ENCODE results near the gene TBC1D16. TPM values are rescaled to one million over a fixed set of nuclear protein-coding genes. Genes with fewer than 3 reads are reported as not detected.
A peak's percentile ranks its signal among the peaks of the same experiment; 100 is the strongest.

TBC1D16 gene
- total and polyA plus RNA-seq, 5 donors: 9.9 to 27.8 (median 21.0) TPM

DNA sequence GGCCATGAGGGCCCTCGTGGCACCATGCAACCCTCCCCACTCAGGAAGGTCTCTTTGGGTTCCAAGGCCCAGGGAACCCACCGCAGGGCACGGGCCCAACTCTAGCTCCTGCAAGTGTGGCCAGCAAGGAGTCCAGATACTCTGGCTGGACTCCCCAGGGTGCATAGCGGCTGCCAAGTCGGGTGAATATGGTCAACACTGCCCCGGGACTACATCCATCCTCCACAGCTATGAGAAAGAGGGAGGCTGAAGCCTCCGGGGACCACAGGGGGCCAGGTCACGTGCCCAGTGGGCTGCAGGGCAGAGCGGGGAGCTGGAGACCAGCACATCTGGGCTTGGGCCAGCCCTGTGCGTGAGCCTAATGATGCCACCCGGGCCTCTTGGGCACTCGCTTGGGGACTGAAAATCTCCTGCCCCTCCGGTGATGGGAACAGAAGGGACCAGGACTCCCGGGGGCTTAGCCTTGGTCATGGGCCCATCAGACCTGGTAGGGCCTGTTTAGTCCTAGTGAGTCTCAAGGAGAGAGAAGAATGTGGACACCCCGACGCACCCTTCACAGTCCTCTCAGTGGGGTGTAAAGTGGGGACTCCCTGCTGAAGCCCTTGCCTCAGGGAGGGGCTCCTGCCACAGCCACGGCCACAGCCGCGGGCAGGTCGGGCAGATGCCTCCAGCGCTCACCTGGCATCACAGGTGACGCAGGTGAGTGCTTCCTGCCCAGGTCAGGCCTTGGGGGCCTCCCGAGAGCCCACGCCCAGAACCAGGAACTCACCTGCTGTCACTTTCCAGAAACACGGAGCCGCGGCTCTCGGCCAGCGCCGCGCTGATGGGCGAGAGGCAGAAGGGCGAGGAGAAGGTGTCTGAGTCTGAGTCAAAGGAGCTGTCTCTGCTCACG, 26.0 kb downstream of the TBC1D16 start:
- Histone ChIP-seq H3K4me1 (ENCODE audit: control insufficient read depth, insufficient read depth, low read length) (no peaks in the 10 kb centered on the region), H3K9me3 (ENCODE audit: control insufficient read depth, low read length) (no peaks in the 10 kb centered on the region), H3K4me3 (ENCODE audit: low read length) (no peak overlapping the region), H3K27ac (ENCODE audit: low read length) (no peak overlapping the region), H3K27me3 (ENCODE audit: control insufficient read depth, insufficient read depth) (no peaks in the 10 kb centered on the region)
- 92% methylated on average over 34 of the region's 34 CpGs for WGBS
- intact Hi-C loops (cut with DNase I): loop anchor here in 1 of 4 donors (5.0 kb wide), 1 partner anchor 73 kb away; no protein-coding TSS in a partner anchor
- DNase-seq (peak in 1 of 3 donors; percentile 57), ATAC-seq (no peak)

DNA sequence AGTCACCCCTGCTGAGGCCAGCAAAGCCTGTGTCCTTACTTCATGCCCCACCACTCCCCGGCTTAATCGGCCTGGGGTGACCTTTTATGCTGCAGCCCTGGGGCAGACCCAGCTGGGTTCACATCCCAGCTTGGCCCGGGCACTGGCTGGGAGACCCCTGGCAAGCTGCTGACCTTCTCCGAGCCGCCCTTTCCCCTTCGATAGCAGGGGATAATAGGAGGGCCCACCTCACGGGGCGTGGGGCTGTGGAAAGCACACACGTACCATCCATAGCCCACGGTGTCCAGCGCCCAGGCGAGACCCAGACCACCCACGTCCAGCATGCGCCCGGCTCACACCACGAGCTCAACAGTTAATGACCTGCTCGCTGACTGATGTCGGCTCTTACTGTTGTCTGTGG, 26.8 kb downstream of the TBC1D16 start:
- Histone ChIP-seq H3K9me3 (ENCODE audit: control insufficient read depth, low read length) (no peaks in the 10 kb centered on the region), H3K27ac (ENCODE audit: low read length) (no peak overlapping the region), H3K27me3 (ENCODE audit: control insufficient read depth, insufficient read depth) (no peaks in the 10 kb centered on the region), H3K4me3 (ENCODE audit: low read length) (no peak overlapping the region), H3K4me1 (ENCODE audit: control insufficient read depth, insufficient read depth, low read length) (no peaks in the 10 kb centered on the region)
- 86% methylated on average over 18 of the region's 18 CpGs for WGBS
- intact Hi-C loops (cut with DNase I): loop anchor here in 1 of 4 donors (5.0 kb wide), 1 partner anchor 73 kb away; no protein-coding TSS in a partner anchor
- ATAC-seq (peak; percentile 4 to 7), DNase-seq (peak in 1 of 3 donors; percentile 52)

DNA sequence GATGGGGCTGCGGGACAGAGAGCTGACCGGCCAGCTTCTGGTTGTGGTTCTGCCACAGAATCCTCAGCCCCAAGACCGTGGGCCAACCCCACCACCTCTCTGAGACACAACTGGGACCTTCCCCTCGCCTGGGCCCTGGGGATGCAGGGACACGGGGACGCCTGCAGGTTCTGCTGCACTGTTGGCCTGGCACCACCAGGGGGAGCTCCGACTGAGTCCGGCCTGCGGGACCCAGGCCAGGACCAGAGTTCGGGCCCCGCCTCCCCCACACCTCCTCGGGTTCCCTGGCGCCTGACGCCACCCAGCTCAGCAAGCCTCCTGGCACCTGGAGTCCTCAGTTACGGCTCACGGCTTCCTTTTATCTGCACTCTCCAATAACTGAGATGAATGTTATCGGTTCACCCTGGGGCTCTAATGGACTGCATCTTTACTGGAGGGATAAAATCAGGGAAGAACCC, 27.3 kb downstream of the TBC1D16 start:
- intact Hi-C loops (cut with DNase I): loop anchor here in 1 of 4 donors (5.0 kb wide), 1 partner anchor 74 kb away; no protein-coding TSS in a partner anchor
- Histone ChIP-seq H3K4me3 (ENCODE audit: low read length) (no peak overlapping the region), H3K27ac (ENCODE audit: low read length) (no peak overlapping the region), H3K27me3 (ENCODE audit: control insufficient read depth, insufficient read depth) (no peaks in the 10 kb centered on the region), H3K9me3 (ENCODE audit: control insufficient read depth, low read length) (no peaks in the 10 kb centered on the region), H3K4me1 (ENCODE audit: control insufficient read depth, insufficient read depth, low read length) (no peaks in the 10 kb centered on the region)
- WGBS: 18% methylated on average over 17 of the region's 17 CpGs
- ATAC-seq: peak; percentile 76 to 78
- DNase-seq: peak; percentile 83 to 92 (median 92)

DNA sequence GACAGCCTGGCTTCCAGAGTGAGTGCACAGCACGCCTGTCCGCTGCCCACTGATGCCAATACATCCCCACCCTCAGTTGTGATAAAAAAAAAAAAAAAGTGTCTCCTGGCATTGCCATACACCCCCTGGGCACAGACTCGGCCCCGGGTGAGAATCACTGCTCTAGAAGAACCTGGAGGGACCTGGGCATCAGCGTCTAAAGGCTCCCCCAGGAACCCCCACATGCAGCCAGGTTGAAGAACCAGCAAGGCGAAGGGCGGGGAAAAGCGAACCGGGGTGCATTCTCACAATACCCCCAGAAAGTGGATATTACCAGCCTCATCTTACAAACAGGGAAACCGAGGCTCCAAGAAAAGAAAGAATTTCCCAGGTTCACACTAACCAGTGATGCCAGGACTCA, 27.7 kb downstream of the TBC1D16 start:
- Histone ChIP-seq H3K27ac (ENCODE audit: low read length) (no peak overlapping the region), H3K27me3 (ENCODE audit: control insufficient read depth, insufficient read depth) (no peaks in the 10 kb centered on the region), H3K9me3 (ENCODE audit: control insufficient read depth, low read length) (no peaks in the 10 kb centered on the region), H3K4me3 (ENCODE audit: low read length) (no peak overlapping the region), H3K4me1 (ENCODE audit: control insufficient read depth, insufficient read depth, low read length) (no peaks in the 10 kb centered on the region)
- ATAC-seq (no peak), DNase-seq (no peak)
- intact Hi-C loops (cut with DNase I): loop anchor here in 1 of 4 donors (5.0 kb wide), 1 partner anchor 74 kb away; no protein-coding TSS in a partner anchor
- 84% methylated on average over 10 of the region's 10 CpGs for WGBS

DNA sequence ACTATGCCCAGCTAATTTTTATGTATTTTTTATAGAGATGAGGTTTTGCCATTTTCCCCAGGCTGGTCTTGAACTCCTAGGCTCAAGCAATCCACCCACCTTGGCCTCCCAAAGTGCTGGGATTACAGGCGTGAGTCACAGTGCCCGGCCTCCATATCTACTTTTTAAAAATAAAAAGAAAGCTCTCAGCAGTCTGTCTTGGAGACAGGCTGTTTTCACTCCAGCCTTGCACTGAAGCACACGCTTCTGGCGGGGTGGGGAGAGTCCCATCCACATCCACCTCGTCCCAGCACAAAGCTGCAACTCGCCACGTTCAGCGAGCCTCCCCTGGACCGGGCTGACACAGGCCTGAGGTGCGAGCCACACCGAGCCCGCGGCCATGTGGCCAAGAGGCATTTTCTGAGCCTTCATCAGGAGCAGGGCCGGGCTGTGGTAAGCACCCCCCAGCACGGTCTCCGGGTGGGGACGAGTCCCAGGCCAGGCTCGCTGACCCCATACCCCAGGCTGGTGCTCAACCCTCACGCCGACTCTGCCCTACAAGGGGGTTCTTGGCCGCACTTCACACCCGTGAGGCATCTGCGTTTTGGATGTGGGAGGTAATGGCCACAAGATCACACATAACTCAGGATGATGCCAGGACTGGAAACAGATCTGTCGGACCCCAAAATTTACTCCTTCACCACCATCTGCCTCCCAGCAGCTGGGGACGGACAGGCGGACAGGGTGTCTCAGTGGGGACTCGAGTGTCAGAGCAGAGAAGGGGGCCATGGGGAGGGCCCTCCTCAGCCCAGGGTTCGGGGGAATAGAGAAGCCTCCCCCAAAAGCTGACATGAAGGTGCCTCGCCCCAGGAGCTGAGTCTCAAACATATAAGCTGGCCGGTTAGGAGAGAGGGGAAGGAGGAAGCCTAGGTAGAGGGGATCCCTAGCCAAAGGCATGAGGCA, 28.6 kb downstream of the TBC1D16 start:
- H3K4me1 ChIP-seq (ENCODE audit: control insufficient read depth, insufficient read depth, low read length): no peaks in the 10 kb centered on the region
- DNase-seq (peak in 1 of 3 donors; percentile 54), ATAC-seq (no peak)
- H3K27me3 ChIP-seq (ENCODE audit: control insufficient read depth, insufficient read depth): no peaks in the 10 kb centered on the region
- no peak overlapping the region for H3K27ac ChIP-seq (ENCODE audit: low read length)
- no peak overlapping the region for H3K4me3 ChIP-seq (ENCODE audit: low read length)
- H3K9me3 ChIP-seq (ENCODE audit: control insufficient read depth, low read length): no peaks in the 10 kb centered on the region
- intact Hi-C loops (cut with DNase I): loop anchor here in 1 of 4 donors (5.0 kb wide), 1 partner anchor 75 kb away; no protein-coding TSS in a partner anchor
- WGBS: 91% methylated on average over 30 of the region's 30 CpGs

DNA sequence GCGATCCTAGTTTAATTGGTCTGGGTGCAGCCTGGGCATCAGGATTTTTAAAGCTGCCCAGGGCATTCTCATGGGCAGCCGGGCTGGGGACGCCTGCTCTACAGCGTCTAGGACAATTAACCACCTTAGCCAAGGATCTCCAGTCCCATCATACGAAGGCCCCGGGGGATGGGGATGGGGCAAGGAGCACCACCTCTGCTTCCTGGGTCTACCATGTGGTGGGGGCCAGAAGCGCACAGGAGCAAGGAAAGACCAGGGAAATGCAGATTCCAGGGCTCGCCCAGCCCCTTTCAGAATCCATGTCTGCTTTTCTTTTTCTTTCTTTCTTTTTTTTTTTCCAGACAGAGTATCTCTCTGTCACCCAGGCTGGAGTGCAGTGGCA, 29.3 kb downstream of the TBC1D16 start:
- ATAC-seq: no peak
- WGBS: 64% methylated on average over 8 of the region's 8 CpGs
- no peak overlapping the region for H3K27ac ChIP-seq (ENCODE audit: low read length)
- intact Hi-C loops (cut with DNase I): loop anchor here in 1 of 4 donors (5.0 kb wide), 1 partner anchor 76 kb away; no protein-coding TSS in a partner anchor
- no peaks in the 10 kb centered on the region for H3K9me3 ChIP-seq (ENCODE audit: control insufficient read depth, low read length)
- peak in 1 of 3 donors; percentile 28 for DNase-seq
- H3K4me3 ChIP-seq (ENCODE audit: low read length): no peak overlapping the region
- no peaks in the 10 kb centered on the region for H3K27me3 ChIP-seq (ENCODE audit: control insufficient read depth, insufficient read depth)
- no peaks in the 10 kb centered on the region for H3K4me1 ChIP-seq (ENCODE audit: control insufficient read depth, insufficient read depth, low read length)

DNA sequence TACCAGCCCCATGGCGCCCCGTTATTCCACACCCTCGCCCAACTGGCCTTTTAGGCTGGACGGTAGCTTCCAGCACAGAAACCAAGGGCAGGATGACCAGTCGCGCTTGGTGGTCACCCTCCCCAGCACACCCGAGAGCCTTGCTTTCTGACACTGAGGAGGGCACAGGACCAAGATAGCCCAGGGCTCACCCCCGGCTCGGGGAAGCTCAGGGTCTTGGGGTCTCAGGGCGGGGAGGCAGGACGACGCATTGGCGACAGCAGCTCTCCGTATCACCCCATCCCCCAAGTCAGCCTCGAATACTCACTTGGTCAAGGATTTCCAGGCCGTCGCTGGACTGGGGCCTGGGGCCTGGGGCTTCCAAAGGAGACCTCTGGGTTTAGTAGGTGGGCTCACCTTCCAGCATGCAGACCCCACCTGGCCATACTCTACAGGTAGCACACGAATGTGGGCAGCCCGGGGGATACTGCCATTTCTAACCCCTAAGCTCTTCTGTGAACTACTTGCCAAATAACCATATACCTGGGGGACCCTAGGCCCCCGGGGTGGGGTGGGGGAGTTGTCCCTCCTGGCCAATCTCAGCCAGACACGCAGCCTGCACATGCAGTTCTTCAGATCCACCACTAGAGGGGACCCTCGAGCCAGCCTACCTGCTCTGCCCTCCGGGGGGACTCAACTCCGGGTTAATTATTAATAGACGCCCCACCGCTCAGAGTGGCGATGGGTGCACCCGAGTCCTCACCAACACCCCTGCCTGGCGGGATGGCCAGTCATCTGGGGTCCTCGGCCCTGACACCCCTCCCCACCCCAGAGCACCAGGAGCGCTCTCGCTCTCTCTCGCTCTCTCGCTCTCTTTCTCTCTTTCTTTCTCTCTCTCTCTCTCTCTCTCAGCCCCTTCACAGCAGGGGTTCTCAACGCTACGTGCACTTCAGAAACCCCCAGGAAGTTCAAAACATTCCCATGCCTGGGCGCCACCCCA, 30.0 kb downstream of the TBC1D16 start:
- DNase-seq: peak in 1 of 3 donors; percentile 73
- WGBS: 50% methylated on average over 37 of the region's 37 CpGs
- Histone ChIP-seq H3K27me3 (ENCODE audit: control insufficient read depth, insufficient read depth) (no peaks in the 10 kb centered on the region), H3K4me3 (ENCODE audit: low read length) (no peak overlapping the region), H3K27ac (ENCODE audit: low read length) (no peak overlapping the region), H3K9me3 (ENCODE audit: control insufficient read depth, low read length) (no peaks in the 10 kb centered on the region), H3K4me1 (ENCODE audit: control insufficient read depth, insufficient read depth, low read length) (no peaks in the 10 kb centered on the region)
- intact Hi-C loops (cut with DNase I): loop anchor here in 1 of 4 donors (5.0 kb wide), 1 partner anchor 77 kb away; no protein-coding TSS in a partner anchor
- peak; percentile 5 to 45 for ATAC-seq

DNA sequence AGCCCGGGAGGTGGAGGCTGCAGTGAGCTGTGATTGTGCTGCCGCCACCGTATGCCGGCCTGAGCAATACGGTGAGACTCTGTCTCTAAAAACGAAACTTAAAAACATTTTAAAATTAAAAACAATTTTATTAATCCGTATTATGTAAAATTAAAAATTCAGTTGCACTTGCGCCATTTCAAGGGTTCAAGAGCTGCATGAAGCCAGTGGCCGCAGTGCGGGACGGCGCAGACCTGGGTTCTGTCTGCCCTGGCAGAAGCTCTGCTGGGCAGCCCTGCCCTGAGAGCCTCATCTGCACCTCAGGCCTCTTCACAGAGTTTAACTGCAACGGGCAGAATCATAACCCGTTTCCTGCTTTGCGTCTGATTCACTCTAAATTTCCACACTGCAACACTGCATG, 31.7 kb downstream of the TBC1D16 start:
- peak in 1 of 3 donors; percentile 42 for DNase-seq
- 93% methylated on average over 15 of the region's 15 CpGs for WGBS
- no peak for ATAC-seq
- Histone ChIP-seq H3K27me3 (ENCODE audit: control insufficient read depth, insufficient read depth) (no peaks in the 10 kb centered on the region), H3K27ac (ENCODE audit: low read length) (no peak overlapping the region), H3K4me3 (ENCODE audit: low read length) (no peak overlapping the region), H3K9me3 (ENCODE audit: control insufficient read depth, low read length) (no peaks in the 10 kb centered on the region), H3K4me1 (ENCODE audit: control insufficient read depth, insufficient read depth, low read length) (no peaks in the 10 kb centered on the region)
- intact Hi-C loops (cut with DNase I): no loop called here

DNA sequence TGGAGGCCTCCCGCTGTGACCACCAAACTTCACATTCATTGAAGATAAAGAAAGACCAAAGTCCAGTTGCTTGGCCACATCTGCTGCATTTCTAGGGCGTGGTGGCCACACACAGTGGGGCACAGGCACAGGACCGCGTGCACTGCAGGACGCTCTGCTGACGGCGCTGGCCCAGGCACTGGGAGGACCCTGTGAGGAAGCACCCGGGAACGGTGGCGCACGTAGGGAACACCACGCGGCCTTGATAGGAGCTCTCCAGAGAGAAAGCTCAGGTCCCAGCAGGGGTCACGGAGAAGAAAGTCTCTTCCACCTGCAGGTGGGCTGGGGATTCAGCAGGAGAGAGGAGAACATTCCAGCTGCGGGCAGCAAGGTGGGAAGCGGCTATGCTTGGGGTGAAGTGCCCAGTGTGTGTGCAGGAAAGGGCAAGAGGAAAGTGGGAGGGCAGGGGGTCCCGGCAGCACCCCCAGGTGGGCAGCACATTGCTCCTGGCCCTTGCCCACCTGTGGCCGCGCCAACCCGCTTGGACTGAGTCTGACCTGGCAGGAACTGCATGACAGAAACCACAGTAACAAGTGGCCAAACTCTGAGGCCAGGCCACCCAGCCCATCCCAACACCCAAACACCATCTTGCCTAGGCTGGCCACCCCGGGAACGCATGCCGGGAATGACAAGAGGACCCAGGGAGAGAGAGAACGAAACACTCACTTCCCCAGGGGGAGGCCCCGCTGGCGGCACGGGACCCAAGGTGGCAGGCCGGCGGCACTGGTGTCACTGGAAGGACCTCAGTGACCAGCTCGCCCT, 32.8 kb downstream of the TBC1D16 start:
- H3K27ac ChIP-seq (ENCODE audit: low read length): no peak overlapping the region
- ATAC-seq (no peak), DNase-seq (peak in 2 of 3 donors; percentile 51 to 52)
- intact Hi-C loops (cut with DNase I): no loop called here
- H3K4me1 ChIP-seq (ENCODE audit: control insufficient read depth, insufficient read depth, low read length): no peaks in the 10 kb centered on the region
- no peaks in the 10 kb centered on the region for H3K27me3 ChIP-seq (ENCODE audit: control insufficient read depth, insufficient read depth)
- no peak overlapping the region for H3K4me3 ChIP-seq (ENCODE audit: low read length)
- H3K9me3 ChIP-seq (ENCODE audit: control insufficient read depth, low read length): no peaks in the 10 kb centered on the region
- 94% methylated on average over 30 of the region's 30 CpGs for WGBS
